Measurements from ENCODE around the gene C10orf71. TPM values are rescaled to one million over a fixed set of nuclear protein-coding genes. Genes with fewer than 3 reads are reported as not detected.

The C10orf71 gene, protein sequence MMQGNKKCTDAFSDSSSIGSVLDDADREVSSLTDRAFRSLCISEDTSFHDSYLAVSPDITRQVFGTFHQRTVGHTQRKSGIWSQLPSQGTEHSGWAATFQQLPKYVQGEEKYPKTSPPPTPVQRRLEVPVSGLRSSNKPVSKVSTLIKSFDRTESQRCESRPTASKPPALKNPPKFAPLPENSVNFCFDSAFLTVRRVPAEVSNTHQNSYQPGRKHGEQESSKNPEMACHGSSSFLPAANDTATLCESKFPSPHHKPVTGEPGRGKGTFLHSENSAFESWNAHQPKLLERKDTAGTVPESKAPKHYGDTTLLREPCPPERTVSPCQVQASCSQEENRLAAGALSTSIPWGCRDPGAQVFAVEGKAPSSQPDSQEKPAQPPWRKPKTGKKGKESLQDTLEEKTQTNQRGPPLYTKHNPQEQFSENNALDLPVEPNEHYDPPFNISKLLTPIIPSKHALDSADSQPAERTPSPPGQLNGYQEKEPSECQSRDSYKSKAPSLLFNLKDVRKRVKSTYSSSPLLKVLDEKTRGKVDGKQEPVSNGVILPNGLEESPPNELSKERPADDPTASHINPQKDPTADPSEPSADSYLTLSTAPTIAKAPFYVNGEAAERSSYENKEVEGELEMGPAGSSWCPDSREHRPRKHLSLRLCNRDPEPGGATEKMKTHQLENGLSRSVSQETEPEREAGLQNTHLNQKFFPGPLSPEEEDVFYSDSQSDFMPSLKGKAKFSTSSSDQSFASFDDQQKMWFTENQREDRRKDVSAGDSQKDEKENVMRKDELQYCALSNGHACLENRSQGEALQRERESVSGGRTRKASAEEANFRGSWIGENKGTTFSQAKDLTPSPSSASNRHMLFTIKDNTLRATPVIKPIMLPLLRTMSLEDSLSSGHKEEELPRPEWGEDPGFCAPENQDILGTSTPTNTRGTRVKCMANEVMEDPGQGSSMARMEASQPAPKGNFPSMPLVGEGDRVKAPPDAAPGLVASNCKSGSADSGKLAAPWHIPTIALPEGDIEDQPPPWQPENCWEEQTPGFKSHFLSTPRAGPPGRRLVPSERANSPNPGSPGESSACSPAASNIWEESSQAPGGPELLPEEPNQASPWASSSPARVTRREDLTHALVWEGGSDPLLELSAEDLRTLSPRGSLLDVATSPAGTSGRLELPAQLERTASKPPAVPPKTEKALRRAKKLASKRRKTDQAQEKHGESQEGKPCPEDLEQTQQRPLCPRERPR (N-terminal part only)
- not detected in 2 replicates for total RNA-seq (2022)
- Bru-seq, nascent RNA, result not detected
- BruChase-seq, experiment 1, labeled RNA remaining after a 6-hour chase, result not detected
- BruChase-seq, experiment 2, labeled RNA remaining after a 2-hour chase, result not detected
- long read RNA-seq, result 0 reads

GRCh38 chr10:49298983-49299815, at the start of gene C10orf71:
C10orf71 (plus strand) TSS chr10:49299170; CDS start chr10:49322546, 23,376 bp downstream.
- Mint-ChIP-seq H3K27me3 (ENCODE audit: unreplicated experiment) (peaks cover 84% of the 10 kb centered on the region), H3K36me3 (ENCODE audit: insufficient read depth, unreplicated experiment) (no peaks in the 10 kb centered on the region), H3K4me3 (ENCODE audit: low read depth, unreplicated experiment) (no peak within 1 kb of the TSS), H3K4me1 (ENCODE audit: low read depth, unreplicated experiment) (no peaks in the 10 kb centered on the region), H3K27ac (ENCODE audit: unreplicated experiment) (no peak within 1 kb of the TSS), H3K9me3 (ENCODE audit: low read depth, unreplicated experiment) (no peaks in the 10 kb centered on the region)
- intact Hi-C loops (cut with micrococcal nuclease; ENCODE audit: unreplicated experiment), result no loop called here
- no peak for DNase-seq
- no TSS peak for BruUV-seq (replicated peaks)
- TF ChIP-seq, protein P1, sequence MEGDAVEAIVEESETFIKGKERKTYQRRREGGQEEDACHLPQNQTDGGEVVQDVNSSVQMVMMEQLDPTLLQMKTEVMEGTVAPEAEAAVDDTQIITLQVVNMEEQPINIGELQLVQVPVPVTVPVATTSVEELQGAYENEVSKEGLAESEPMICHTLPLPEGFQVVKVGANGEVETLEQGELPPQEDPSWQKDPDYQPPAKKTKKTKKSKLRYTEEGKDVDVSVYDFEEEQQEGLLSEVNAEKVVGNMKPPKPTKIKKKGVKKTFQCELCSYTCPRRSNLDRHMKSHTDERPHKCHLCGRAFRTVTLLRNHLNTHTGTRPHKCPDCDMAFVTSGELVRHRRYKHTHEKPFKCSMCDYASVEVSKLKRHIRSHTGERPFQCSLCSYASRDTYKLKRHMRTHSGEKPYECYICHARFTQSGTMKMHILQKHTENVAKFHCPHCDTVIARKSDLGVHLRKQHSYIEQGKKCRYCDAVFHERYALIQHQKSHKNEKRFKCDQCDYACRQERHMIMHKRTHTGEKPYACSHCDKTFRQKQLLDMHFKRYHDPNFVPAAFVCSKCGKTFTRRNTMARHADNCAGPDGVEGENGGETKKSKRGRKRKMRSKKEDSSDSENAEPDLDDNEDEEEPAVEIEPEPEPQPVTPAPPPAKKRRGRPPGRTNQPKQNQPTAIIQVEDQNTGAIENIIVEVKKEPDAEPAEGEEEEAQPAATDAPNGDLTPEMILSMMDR (IDR thresholded peaks at IDR 0.05; ENCODE audit: unreplicated experiment), result no peak
- CTCF ChIA-PET, result no interaction called here

GRCh38 chr10:49252313-49253034, 46.5 kb upstream of the C10orf71 start:
- H3K27ac Mint-ChIP-seq (ENCODE audit: unreplicated experiment), result no peak overlapping the region
- no peaks in the 10 kb centered on the region for H3K4me1 Mint-ChIP-seq (ENCODE audit: low read depth, unreplicated experiment)
- H3K4me3 Mint-ChIP-seq (ENCODE audit: low read depth, unreplicated experiment), result no peak overlapping the region
- H3K9me3 Mint-ChIP-seq (ENCODE audit: low read depth, unreplicated experiment), result no peaks in the 10 kb centered on the region
- H3K27me3 Mint-ChIP-seq (ENCODE audit: unreplicated experiment), result no peaks in the 10 kb centered on the region
- no TSS peak for BruUV-seq (replicated peaks)
- CTCF ChIA-PET, result no interaction called here
- intact Hi-C loops (cut with micrococcal nuclease; ENCODE audit: unreplicated experiment), result no loop called here
- DNase-seq, result no peak
- no peaks in the 10 kb centered on the region for H3K36me3 Mint-ChIP-seq (ENCODE audit: insufficient read depth, unreplicated experiment)
- TF ChIP-seq, protein P1 (IDR thresholded peaks at IDR 0.05; ENCODE audit: unreplicated experiment), result no peak

- CTCF ChIA-PET, result no interaction called here
- no peak for DNase-seq
- Mint-ChIP-seq H3K27ac (ENCODE audit: unreplicated experiment) (no peak overlapping the region), H3K27me3 (ENCODE audit: unreplicated experiment) (peaks cover 7% of the 10 kb centered on the region), H3K9me3 (ENCODE audit: low read depth, unreplicated experiment) (no peaks in the 10 kb centered on the region), H3K4me3 (ENCODE audit: low read depth, unreplicated experiment) (no peak overlapping the region), H3K4me1 (ENCODE audit: low read depth, unreplicated experiment) (no peaks in the 10 kb centered on the region), H3K36me3 (ENCODE audit: insufficient read depth, unreplicated experiment) (no peaks in the 10 kb centered on the region)
- no TSS peak for BruUV-seq (replicated peaks)
- intact Hi-C loops (cut with micrococcal nuclease; ENCODE audit: unreplicated experiment), result no loop called here
- TF ChIP-seq, protein P1 (IDR thresholded peaks at IDR 0.05; ENCODE audit: unreplicated experiment), result no peak
Measured at GRCh38 chr10:49253340-49253906, 45.5 kb upstream of the C10orf71 start.
